GM19238 (cell line): ENCODE measurements around the gene EPS8.
A peak's percentile ranks its signal among the peaks of the same experiment; 100 is the strongest.
"Not testable (repeated sequence)": the region's sequence is repeated elsewhere in the genome, so short reads cannot be mapped to it uniquely, and the experiment has no call there.

Experiments used
- DNase-seq: peaks from one replicate; pipeline ENCODE4 v3.0.0; 2011; ENCODE audit warnings: low spot score; ENCODE audit not compliant: insufficient read length

The EPS8 gene

DNA sequence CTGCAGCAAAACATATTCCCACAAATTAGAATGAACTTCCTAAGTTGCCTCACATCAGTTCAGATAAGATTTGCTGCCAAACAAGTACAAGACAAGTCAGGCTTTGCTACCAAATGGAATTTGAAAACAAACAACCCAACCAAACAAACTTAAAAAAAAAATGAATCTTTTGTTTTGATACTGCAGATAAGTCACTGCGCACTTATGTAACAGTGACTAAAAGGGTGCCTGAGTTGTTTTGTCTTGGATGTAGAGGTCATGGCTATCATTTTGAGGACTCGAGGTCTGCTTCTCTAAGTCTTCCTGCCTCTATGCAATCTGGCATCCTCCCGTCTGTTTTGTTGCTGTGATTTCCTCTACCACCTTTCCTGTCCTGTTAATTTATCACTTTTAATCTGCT, 11.1 kb upstream of the EPS8 start:
- DNase-seq: no peak

DNA sequence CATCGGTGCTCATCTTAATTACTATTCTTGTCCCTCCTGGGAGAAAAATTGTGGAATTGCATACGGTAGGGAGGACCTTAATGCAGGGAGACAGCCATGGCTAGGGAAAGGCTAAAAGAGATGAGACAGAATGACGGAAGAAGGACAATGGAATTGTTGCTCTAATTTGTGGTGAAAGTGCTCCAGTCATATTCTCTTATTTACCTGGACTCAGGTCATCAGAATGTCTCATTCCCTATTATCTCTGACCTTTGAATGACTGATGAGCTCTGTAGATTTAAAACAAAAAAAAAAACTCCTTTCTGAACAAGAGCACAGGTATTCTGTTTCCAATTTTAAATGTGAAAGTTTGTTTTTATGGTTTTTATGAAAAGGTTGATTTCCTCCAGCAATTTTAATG, 8.6 kb upstream of the EPS8 start:
- DNase-seq: no peak

DNA sequence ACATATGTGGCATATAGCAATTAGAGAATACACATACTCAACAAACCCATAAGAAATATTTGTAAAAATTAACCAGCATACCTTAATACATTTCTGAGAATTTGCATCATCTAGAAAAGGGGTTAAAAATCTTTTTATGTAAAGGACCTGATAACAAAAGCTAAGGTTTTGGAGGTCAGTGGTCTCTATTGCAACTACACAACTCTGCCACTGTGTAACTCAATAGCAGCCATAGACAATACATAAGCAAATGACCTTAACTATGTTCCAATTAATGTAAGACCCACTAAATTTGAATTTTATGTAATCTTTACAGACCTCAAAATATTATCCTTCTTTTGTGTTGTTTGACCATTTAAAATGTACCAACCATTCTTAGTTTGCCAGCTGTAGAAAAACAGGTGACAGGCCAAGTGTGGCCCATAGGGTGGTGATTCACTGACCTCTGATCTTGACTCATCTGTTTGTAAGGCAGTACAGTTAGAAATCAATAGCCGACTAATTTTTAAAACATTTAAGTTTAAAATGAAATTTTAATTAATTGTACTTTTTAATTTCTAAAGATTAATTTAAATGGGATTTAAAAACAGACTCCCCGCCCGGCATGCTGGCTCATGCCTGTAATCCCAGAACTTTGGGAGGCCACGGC, 7.4 kb upstream of the EPS8 start:
- no peak for DNase-seq

GRCh38 chr12:15794836-15795235, 5.6 kb upstream of the EPS8 start:
- DNase-seq: no peak

DNA sequence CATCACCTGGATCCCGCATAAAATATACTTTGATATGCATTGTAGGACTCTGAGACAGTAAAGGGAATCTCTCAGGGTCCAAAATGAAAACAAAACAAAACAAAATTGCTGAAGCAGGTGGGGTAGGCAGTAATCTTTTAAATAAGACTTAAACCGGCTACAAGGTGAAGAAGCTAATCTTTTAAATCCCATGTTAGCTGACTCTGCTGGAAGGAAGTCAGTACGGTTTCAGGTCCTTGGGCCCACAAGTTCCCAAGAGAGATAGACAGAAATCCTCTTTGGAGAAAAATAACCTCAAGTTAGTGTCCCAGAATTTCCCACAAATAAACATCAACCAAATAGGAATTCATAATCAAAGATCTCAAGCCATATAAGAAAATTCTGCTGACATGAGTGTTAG, 5.0 kb upstream of the EPS8 start:
- DNase-seq: no peak

GRCh38 chr12:15788233-15789219, 662 bp downstream of the EPS8 start:
- DNase-seq: peak; percentile 13

DNA sequence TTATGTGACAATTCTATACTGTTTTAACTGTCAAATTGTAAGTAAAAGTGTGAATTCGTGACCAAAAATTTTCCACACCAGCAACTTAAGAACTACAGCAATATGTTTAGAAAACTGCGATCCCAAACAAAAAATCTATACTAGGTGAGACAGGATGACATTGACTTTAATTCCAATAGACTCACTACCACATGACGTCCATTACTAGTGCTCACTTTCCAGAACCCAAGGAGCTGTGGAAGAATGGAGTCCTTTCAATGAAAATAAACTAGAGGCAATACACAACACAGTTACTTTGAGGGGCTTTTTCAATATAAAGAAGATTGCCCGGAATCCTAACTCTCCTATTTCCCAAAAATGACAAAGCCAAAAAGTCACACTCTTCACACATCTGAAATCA, 1.4 kb downstream of the EPS8 start:
- DNase-seq: no peak

DNA sequence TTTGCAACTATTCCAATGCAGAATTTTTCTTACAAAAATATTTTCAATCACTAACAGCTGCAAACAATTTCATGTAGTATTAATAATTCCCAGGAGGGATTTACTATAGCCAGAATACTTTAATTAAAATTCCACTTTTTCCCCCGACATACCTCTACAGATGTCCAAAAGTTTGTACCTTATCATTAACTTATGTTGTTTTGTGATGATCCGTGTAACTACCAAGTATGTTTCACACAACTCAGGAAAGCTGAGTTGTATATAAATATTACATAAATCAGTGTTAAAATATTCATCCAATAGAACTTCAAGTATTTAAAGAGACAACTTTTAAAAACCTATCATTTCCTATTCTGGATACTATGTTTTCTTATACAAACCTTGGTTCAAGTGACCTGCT, 2.4 kb downstream of the EPS8 start:
- no peak for DNase-seq

GRCh38 chr12:15783288-15783687, 5.9 kb downstream of the EPS8 start:
- no peak for DNase-seq

GRCh38 chr12:15782667-15783066, 6.5 kb downstream of the EPS8 start:
- no peak for DNase-seq

- DNase-seq: no peak
Measured at GRCh38 chr12:15779925-15780324, 9.3 kb downstream of the EPS8 start.

DNA sequence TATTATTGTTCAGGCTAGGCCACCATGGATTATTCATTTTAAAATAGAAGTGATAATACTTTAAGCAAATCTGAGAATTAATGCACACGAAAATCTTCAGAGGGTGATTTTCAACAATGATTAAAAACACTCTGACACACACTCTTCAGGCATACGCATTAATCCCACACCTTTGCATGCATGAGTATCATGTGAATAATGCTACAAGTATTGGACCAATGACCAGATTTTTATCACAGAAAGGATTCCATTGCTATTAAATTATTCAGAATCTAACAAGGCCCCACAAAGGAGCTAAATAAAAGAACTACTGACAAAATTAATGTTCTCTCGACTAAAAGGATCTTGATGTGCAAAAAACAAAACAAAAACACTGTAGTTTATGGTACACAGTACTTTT, 11.1 kb downstream of the EPS8 start:
- DNase-seq: no peak

- DNase-seq: no peak
Measured at GRCh38 chr12:15777355-15778012, 11.7 kb downstream of the EPS8 start.

DNA sequence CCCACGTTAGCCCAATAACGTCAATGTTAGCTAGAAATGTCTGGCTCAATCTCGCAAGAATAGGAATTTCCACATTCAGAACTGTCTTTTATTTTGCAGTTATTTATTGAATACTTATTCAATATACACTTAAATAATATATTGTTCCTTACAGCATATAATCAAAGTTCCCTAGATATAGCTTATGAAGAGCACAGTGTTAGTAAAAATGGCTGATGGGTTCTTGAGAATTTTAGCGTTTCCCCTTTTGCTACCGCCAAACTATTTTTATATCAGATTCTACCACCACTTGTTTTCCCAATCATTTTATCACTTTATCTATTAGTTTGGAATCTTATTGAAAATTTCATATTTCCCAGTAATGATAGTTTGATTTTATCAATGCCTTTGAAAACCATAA, 12.7 kb downstream of the EPS8 start:
- no peak for DNase-seq

- DNase-seq: no peak
Measured at GRCh38 chr12:15774819-15775218, 14.4 kb downstream of the EPS8 start.

DNA sequence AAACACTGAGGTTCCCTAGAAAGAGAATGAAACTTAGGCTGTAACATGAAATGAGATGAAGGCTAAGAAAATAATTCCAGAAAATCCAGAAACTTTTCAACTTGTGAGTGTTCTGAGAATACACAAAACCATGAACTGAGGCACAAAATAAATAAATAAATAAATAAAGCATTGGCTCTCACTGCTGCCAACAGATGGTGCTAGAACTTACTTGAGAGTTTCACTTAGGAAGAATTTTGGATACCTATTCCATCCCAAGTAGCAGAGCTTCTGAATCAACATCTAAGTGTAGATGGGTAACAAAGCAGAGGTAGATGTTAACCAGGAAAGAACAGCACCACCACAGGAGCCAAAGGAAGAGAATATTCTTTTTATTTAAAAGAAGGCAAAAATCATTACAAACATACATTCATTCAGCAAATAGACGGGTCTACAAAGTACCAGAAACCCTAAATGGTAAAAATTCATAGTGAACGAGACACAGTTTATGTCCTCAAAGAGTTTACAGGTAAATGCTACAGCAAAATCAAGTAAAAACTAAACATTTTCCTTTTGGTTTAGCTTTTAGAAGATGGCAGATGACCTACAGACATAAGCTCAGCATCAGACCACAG, 16.7 kb downstream of the EPS8 start:
- no peak for DNase-seq

- DNase-seq: no peak
Measured at GRCh38 chr12:15770581-15770980, 18.6 kb downstream of the EPS8 start.

GRCh38 chr12:15770021-15770420, 19.2 kb downstream of the EPS8 start:
- no peak for DNase-seq

DNA sequence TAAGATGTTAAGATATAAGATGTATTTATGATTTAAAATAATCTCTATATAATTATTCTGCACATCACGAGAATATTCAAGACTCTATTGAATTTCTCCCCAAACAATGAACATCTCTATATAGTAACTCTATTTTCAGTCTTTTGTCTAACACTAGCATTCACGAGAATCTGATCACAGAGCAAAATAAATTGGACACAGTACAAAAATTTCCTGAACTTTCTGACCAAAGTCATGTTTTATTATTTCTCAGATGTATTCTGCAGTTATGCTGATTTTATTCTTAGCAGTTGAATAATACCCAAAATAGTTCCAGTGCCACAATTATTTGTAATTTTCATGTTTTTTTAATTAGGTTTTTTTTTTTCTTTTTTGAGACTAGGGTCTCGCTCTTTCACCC, 19.6 kb downstream of the EPS8 start:
- DNase-seq: no peak

DNA sequence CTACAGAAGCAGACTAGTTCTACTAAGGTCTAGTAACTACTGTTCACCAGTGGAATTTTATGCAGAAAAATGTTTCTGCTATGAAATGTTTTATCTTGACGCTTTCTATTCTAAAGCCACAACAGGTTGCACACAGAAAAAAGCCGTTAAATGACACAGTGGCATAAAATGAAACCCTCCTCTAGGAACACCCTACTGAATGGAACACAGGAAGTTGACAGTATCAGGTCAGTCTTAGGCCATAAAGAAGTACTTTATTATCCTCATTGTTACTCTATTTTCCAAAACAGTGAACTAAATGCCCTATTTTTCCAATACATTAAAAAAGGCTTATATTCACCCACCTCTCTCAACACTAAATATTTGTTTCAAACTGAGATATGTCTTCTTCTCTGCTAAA, 21.9 kb downstream of the EPS8 start:
- DNase-seq: no peak

- no peak for DNase-seq
Measured at GRCh38 chr12:15763328-15763727, 25.9 kb downstream of the EPS8 start.

DNA sequence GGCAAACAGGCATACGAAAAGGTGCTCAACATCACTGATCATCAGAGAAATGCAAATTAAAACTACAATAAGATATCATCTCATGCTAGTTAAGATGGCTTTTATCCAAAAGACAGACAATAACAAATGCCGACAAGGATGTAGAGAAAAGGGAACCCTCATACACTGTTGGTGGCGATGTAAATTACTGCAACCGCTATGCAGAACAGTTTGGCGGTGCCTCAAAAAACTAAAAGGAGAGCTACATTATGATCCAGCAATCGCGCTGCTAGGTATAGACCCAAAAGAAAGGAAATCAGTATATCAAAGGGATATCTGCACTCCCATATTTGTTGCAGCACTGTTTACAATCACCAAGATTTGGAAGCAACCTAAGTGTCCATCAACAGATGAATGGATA, 27.0 kb downstream of the EPS8 start:
- not testable (repeated sequence) for DNase-seq
